Measurements from ENCODE around the gene RTP3. TPM values are rescaled to one million over a fixed set of nuclear protein-coding genes. Genes with fewer than 3 reads are reported as not detected.
"Not testable (repeated sequence)": the region's sequence is repeated elsewhere in the genome, so short reads cannot be mapped to it uniquely, and the experiment has no call there.

RTP3 gene
- total RNA-seq, 1 donor from 2014 or later, result not detected

DNA sequence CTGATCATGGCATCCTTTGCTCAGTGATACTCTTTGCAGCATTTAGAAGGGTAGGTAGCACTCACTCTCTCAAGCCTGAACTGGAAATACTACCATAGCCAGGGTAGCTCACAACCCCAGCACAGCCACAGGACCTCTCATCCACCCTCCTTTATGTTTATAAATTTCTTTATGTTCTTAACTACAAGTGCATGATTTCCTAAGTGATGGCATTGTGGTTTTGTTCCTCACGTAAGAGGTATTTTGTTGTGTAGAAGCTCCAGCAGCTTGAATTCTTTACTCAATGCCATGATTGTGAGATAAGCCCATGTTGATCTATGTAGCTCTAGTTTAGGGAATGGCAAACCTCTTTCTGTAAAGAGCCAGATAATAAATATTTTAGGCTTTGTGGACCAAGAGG is 7.9 kb upstream of the RTP3 start:
- no peaks in the 10 kb centered on the region for H3K27me3 Mint-ChIP-seq (ENCODE audit: unreplicated experiment)
- no peaks in the 10 kb centered on the region for H3K36me3 Mint-ChIP-seq (ENCODE audit: unreplicated experiment)
- H3K4me3 Mint-ChIP-seq (ENCODE audit: unreplicated experiment), result no peak overlapping the region
- peaks cover 8% of the 10 kb centered on the region for H3K4me1 Mint-ChIP-seq (ENCODE audit: unreplicated experiment)
- no peak for DNase-seq (ENCODE audit: extremely low spot score, unreplicated experiment)
- H3K9me3 Mint-ChIP-seq (ENCODE audit: unreplicated experiment), result no peaks in the 10 kb centered on the region
- TF ChIP-seq, protein P1, sequence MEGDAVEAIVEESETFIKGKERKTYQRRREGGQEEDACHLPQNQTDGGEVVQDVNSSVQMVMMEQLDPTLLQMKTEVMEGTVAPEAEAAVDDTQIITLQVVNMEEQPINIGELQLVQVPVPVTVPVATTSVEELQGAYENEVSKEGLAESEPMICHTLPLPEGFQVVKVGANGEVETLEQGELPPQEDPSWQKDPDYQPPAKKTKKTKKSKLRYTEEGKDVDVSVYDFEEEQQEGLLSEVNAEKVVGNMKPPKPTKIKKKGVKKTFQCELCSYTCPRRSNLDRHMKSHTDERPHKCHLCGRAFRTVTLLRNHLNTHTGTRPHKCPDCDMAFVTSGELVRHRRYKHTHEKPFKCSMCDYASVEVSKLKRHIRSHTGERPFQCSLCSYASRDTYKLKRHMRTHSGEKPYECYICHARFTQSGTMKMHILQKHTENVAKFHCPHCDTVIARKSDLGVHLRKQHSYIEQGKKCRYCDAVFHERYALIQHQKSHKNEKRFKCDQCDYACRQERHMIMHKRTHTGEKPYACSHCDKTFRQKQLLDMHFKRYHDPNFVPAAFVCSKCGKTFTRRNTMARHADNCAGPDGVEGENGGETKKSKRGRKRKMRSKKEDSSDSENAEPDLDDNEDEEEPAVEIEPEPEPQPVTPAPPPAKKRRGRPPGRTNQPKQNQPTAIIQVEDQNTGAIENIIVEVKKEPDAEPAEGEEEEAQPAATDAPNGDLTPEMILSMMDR (IDR thresholded peaks at IDR 0.05), result no peak
- H3K27ac Mint-ChIP-seq (ENCODE audit: unreplicated experiment), result no peak overlapping the region

DNA sequence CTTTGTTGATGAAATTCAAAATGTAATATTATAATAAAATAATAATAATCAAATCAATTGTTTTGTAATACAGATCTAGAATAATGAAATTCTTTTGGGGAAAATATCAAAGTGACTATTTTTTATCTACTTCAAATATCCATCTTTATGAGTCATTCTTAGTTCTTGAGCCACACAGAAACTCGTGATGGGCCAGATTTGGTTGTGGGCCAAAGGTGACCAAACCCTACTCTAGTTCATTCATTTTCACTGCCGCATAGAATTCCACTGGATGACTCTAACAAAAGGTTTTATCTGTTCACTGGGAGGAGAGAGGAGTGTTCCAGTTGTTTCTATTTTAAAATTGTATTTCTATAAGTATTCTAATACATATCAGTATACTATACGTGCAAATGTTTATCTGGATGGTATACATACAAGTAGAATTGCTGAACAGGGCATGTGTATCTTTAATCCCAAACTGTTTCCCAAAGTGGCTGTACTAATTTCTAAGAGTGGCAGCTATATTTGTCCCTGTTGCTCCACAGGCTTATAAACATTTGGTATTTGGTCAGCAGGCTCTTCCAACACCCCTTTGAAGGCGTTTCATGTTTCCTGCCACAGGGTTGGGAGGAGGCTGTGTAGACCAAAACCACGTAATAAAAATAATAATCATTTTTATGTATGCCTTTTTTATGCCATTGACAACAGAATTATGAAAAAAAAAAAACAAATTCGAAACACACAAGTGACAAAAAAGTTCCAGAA is 7.3 kb upstream of the RTP3 start:
- Mint-ChIP-seq H3K4me1 (ENCODE audit: unreplicated experiment) (peaks cover 8% of the 10 kb centered on the region), H3K27ac (ENCODE audit: unreplicated experiment) (no peak overlapping the region), H3K27me3 (ENCODE audit: unreplicated experiment) (no peaks in the 10 kb centered on the region), H3K36me3 (ENCODE audit: unreplicated experiment) (no peaks in the 10 kb centered on the region), H3K4me3 (ENCODE audit: unreplicated experiment) (no peak overlapping the region), H3K9me3 (ENCODE audit: unreplicated experiment) (no peaks in the 10 kb centered on the region)
- TF ChIP-seq, protein P1 (IDR thresholded peaks at IDR 0.05), result no peak
- no peak for DNase-seq (ENCODE audit: extremely low spot score, unreplicated experiment)

DNA sequence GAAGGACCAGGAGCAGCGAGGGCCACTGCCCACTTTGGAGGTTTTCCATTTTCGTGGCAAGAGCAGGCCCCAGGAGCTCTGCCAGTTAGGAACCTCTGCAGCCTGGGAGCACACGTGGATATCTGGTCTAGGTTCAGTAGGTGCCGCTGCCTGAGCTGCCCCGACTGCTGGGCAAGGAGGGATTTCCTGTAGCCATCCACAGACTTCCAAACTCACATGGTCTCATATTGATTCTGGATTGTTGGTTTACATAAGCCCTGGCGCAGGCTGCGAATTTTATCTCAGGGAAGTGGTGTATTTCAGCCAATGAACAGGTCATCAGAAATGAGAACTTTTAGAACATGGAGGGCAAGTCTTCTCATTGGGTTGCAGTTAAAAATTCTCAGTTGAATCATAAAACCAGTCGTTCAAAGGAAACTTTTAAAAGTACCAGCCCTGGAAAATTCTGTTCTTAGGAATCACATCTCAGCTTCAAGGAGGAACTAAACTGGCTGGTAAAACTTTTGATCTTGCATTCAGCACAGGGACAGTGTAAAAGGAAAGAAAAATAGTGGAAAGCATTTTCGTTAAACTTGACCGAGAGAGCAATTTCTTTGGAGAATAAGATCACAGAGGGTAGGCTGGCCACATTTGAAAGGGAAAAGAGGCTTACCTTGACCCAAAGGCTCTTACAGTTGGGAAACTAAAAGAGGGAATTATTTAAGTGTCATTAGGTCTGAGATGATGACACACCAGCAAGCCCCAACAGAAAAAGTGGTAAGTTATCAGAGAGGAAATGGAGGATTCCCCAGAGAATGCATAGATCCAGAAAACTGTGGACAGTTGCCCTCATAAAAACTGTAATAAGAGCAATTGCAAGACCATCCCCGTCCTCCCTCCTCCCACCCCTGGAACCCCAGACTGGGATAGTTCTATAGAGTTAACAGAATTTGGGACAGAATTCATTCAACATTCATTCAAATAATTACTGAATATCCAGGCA is 6.4 kb upstream of the RTP3 start:
- Mint-ChIP-seq H3K27me3 (ENCODE audit: unreplicated experiment) (no peaks in the 10 kb centered on the region), H3K36me3 (ENCODE audit: unreplicated experiment) (no peaks in the 10 kb centered on the region), H3K4me3 (ENCODE audit: unreplicated experiment) (no peak overlapping the region), H3K4me1 (ENCODE audit: unreplicated experiment) (peaks cover 13% of the 10 kb centered on the region), H3K27ac (ENCODE audit: unreplicated experiment) (no peak overlapping the region), H3K9me3 (ENCODE audit: unreplicated experiment) (no peaks in the 10 kb centered on the region)
- TF ChIP-seq, protein P1 (IDR thresholded peaks at IDR 0.05), result no peak
- peak; percentile 30 for DNase-seq (ENCODE audit: extremely low spot score, unreplicated experiment)

DNA sequence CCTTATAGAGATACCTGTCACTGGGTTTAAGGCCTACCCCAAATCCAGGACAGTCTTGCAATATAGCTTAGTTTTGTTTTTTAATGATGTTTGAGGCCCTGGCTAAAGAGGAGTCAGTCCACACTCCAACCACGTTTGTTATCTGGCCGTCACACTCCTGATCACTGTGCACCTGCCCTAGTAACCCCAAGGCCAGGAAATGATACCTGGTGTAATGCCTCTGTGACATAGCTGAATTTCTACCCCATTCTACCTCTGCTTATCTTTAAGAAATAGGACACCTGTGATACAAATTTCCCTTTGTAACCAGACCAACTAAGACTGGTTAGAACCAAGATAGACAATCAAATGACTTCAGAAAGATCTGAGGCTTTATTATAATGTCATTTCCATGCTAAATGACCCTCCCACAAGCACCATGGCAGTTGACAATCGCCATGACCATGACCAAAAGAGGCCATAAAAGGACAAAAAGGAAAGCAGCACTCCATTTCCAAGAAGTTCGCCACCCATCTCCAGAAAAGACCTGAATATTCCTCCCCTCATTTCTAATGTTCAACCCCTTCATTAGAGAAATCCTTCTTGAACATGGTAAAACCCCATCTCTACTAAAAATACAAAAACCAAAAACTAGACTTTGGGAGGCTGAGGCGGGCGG is 4.8 kb upstream of the RTP3 start:
- Mint-ChIP-seq H3K27ac (ENCODE audit: unreplicated experiment) (no peak overlapping the region), H3K27me3 (ENCODE audit: unreplicated experiment) (no peaks in the 10 kb centered on the region), H3K4me1 (ENCODE audit: unreplicated experiment) (peaks cover 13% of the 10 kb centered on the region), H3K9me3 (ENCODE audit: unreplicated experiment) (no peaks in the 10 kb centered on the region), H3K4me3 (ENCODE audit: unreplicated experiment) (no peak overlapping the region), H3K36me3 (ENCODE audit: unreplicated experiment) (no peaks in the 10 kb centered on the region)
- TF ChIP-seq, protein P1 (IDR thresholded peaks at IDR 0.05), result no peak
- no peak for DNase-seq (ENCODE audit: extremely low spot score, unreplicated experiment)

DNA sequence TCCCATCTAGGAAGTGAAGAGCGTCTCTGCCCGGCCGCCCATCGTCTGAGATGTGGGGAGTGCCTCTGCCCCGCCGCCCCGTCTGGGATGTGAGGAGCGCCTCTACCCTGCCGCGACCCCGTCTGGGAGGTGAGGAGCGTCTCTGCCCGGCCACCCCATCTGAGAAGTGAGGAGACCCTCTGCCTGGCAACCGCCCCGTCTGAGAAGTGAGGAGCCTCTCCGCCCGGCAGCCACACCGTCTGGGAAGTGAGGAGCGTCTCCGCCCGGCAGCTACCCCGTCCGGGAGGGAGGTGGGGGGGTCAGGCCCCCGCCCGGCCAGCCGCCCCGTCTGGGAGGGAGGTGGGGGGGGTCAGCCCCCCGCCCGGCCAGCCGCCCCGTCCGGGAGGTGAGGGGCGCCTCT is 3.3 kb upstream of the RTP3 start:
- H3K27me3 Mint-ChIP-seq (ENCODE audit: unreplicated experiment); H3K4me3 Mint-ChIP-seq (ENCODE audit: unreplicated experiment); H3K36me3 Mint-ChIP-seq (ENCODE audit: unreplicated experiment); H3K9me3 Mint-ChIP-seq (ENCODE audit: unreplicated experiment); H3K27ac Mint-ChIP-seq (ENCODE audit: unreplicated experiment); H3K4me1 Mint-ChIP-seq (ENCODE audit: unreplicated experiment): not testable (repeated sequence)
- DNase-seq (ENCODE audit: extremely low spot score, unreplicated experiment), result peak; percentile 71

Measured in osteocyte (in vitro differentiated cells).